ENCODE results near the gene CEBPE.

DNA sequence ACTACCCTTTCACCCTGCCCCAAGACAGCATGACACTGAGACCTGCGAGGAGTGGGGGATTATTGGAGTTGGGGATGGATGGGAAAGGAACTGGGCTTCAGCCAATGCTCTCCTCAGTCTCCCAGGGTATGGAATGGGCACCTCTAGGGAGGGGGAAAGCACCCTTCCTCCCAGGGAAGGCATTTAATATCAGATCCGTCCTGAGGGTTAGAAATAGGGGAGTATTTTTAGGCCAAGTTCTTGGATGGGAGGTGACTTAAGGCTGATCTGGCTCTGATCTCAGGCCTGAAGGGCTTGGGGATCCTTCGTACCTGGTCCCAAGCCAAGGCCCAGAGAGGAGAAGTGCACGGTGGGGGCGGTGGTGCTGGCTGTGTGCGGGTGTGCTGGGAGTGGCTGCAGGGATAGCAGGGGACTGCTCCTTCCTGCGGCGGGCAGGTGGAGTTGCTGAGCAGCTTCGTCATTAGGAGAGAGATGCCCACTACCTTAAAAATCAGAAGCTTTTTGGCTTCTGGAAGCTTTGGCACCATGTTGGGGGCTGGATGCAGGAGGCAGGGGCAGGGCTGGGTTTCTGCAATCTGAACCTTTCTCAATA, 7.0 kb upstream of the CEBPE start:
- TF ChIP-seq EZH2 (IDR thresholded peaks at IDR 0.05; ENCODE audit: insufficient read depth, low read length), result no peak
- TF ChIP-seq, protein P1, sequence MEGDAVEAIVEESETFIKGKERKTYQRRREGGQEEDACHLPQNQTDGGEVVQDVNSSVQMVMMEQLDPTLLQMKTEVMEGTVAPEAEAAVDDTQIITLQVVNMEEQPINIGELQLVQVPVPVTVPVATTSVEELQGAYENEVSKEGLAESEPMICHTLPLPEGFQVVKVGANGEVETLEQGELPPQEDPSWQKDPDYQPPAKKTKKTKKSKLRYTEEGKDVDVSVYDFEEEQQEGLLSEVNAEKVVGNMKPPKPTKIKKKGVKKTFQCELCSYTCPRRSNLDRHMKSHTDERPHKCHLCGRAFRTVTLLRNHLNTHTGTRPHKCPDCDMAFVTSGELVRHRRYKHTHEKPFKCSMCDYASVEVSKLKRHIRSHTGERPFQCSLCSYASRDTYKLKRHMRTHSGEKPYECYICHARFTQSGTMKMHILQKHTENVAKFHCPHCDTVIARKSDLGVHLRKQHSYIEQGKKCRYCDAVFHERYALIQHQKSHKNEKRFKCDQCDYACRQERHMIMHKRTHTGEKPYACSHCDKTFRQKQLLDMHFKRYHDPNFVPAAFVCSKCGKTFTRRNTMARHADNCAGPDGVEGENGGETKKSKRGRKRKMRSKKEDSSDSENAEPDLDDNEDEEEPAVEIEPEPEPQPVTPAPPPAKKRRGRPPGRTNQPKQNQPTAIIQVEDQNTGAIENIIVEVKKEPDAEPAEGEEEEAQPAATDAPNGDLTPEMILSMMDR (IDR thresholded peaks at IDR 0.05; ENCODE audit: insufficient read depth, low read depth, low read length), result no peak

Data from astrocyte (in vitro differentiated cells and primary cell).